AG04449 (cell line): ENCODE results near the gene CYTH4.

Experiments
- CTCF ChIA-PET: fragments of 350-600 bp; formaldehyde crosslinking; extraction: SDS; loops from one replicate; lab custom pipeline; 2021; ENCODE audit warnings: antibody characterized with exemption; lab: Yijun Ruan, JAX
- POLR2A ChIA-PET: fragments of 400-600, 350-600 bp; formaldehyde crosslinking; extraction: SDS; loops from one replicate; lab custom pipeline; 2020; ENCODE audit warnings: antibody characterized with exemption, inconsistent platforms; lab: Yijun Ruan, JAX
- DNase-seq: peaks from one replicate; pipeline ENCODE4 v3.0.0-alpha.2; 2010; ENCODE audit warnings: low read depth, low spot score
- H3K4me3 ChIP-seq: 2 replicates; pipeline ENCODE4 v1.5.1; 2011; ENCODE audit warnings: low read depth, mild to moderate bottlenecking, control low read depth, low read length
- TF ChIP-seq, protein P1 (sequence below): IDR thresholded peaks from one replicate; pipeline ENCODE4 v1.5.1; 2011; ENCODE audit warnings: mild to moderate bottlenecking, moderate library complexity, low read length, control low read depth, inconsistent platforms; ENCODE audit not compliant: insufficient read depth; ENCODE audit errors: missing control alignments

Gene CYTH4

DNA sequence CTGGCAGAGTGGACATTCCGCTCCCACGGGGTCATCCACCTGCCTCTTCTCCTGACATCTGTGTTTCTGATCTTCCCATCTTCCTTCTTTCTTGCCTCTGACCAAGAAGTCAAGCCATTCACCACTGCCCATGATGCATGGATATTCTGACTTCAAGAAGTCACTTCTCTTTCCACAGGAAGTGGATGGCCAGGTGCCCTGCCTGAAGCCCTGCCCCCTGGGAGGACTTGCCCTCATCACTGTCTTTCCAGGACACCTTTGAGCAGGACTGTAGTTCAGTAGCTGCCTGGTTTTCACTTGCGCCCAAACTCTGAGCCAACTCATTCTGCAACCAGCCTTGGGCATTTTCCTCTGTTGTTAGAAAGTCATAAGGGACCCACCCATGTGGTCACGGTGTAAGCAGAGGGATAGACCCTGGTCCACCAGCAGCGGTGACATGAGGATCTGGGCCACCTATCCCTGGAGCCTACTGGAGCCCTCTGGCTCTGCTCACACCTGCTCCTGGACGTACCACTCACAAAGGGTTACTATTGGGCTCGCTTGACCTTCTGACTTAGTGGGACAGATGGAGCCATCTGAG, 6.9 kb downstream of the CYTH4 start:
- DNase-seq = no peak
- H3K4me3 ChIP-seq = no peak overlapping the region
- CTCF ChIA-PET = interaction anchor here (0.9 to 1.6 kb wide), 3 partner anchors 18 to 29 kb away, joined by 3 to 5 read pairs (median 4); no protein-coding TSS in a partner anchor
- POLR2A ChIA-PET = no interaction called here
- TF ChIP-seq, protein P1, sequence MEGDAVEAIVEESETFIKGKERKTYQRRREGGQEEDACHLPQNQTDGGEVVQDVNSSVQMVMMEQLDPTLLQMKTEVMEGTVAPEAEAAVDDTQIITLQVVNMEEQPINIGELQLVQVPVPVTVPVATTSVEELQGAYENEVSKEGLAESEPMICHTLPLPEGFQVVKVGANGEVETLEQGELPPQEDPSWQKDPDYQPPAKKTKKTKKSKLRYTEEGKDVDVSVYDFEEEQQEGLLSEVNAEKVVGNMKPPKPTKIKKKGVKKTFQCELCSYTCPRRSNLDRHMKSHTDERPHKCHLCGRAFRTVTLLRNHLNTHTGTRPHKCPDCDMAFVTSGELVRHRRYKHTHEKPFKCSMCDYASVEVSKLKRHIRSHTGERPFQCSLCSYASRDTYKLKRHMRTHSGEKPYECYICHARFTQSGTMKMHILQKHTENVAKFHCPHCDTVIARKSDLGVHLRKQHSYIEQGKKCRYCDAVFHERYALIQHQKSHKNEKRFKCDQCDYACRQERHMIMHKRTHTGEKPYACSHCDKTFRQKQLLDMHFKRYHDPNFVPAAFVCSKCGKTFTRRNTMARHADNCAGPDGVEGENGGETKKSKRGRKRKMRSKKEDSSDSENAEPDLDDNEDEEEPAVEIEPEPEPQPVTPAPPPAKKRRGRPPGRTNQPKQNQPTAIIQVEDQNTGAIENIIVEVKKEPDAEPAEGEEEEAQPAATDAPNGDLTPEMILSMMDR = no peak

- CTCF ChIA-PET = interaction anchor here (1.2 to 1.6 kb wide), 2 partner anchors 23 to 31 kb away, joined by 3 to 5 read pairs; no protein-coding TSS in a partner anchor
- no peak for DNase-seq
- POLR2A ChIA-PET = no interaction called here
- TF ChIP-seq, protein P1 = no peak
- no peak overlapping the region for H3K4me3 ChIP-seq
These were observed 8.4 kb downstream of the CYTH4 start for GRCh38 chr22:37290737-37291136.

DNA sequence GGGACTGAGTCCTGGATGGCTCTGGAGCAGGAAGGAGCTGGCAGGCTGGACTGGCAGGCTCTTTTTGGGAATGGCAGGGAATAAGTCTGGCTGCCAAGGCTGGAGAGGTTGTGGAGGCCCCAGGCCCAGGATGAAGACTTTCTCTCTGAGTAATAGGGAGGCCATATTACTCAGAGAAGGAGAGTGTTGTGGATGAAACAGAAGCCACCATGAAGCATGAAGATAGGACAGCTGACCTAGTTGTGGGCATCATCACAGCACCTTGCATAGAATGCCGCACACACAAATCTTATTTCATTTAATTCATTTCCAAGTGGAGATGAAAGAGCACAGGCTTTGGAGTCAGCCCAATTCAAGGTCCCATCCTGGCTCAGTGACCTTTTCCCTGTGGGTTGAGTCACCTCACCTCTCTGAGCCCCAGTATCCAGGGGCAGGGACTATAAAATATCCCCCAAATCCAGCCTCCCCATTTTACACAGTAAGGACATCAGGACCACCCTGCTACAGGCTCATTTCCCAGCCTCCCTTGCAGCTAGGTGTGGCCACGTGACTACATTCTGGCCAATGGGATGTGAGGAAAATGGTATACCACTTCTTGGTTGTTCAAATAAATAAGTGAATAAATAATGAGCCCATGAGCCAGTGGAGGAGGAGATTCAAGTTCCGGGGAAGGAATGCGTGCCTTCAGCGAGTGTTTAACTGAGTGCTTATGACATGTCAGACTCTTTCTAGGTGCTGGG, 9.4 kb downstream of the CYTH4 start:
- no peak overlapping the region for H3K4me3 ChIP-seq
- POLR2A ChIA-PET = no interaction called here
- TF ChIP-seq, protein P1 = no peak
- DNase-seq = no peak
- CTCF ChIA-PET = interaction anchor here (0.7 to 1.4 kb wide), 3 partner anchors 18 to 31 kb away, joined by 3 to 6 read pairs (median 3); no protein-coding TSS in a partner anchor

DNA sequence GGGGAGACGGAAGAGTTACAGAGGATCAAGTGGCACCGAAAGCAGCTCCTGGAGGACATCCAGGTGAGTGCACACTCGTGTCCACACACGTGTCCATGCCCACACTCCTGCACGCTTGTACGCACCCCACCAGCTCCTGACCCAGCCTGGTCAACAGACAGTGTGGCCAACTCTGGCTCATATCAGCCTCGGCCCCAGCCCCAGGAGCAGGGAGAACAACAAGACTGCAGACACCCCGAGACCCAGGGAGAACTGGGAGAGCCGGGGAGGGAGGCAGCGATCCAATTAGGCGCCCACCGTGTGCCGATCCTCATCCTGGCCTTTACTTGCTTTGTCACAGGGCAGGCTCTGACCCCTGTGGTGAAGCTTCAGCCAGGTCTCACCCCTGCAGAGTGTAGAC, 10.3 kb downstream of the CYTH4 start:
- no peak overlapping the region for H3K4me3 ChIP-seq
- CTCF ChIA-PET = interaction anchor here (0.7 to 1.6 kb wide), 3 partner anchors 9 to 32 kb away, joined by 3 to 6 read pairs (median 6); no protein-coding TSS in a partner anchor
- POLR2A ChIA-PET = no interaction called here
- TF ChIP-seq, protein P1 = no peak
- no peak for DNase-seq

DNA sequence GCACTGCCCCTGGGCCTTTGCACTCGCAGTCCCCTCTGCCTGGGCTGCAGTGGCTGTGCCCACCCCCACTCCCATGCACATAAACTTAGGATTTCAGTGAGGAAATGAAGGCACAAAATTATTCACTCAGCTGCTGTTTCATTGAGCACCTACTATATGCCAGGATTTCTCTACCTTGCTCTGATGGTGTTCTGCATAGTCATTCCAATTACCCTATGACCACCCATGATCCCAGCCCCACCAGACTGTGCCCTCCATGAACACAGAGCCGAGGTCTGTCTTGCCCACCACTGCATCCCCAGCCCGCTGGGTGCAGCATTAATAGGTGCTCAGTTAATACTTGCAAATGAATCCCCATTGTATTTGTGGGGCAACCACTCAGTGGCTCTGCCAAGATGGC, 10.9 kb downstream of the CYTH4 start:
- H3K4me3 ChIP-seq = no peak overlapping the region
- TF ChIP-seq, protein P1 = no peak
- DNase-seq = no peak
- POLR2A ChIA-PET = no interaction called here
- CTCF ChIA-PET = interaction anchor here (1.4 to 1.6 kb wide), 2 partner anchors 10 to 32 kb away, joined by 6 read pairs; no protein-coding TSS in a partner anchor

DNA sequence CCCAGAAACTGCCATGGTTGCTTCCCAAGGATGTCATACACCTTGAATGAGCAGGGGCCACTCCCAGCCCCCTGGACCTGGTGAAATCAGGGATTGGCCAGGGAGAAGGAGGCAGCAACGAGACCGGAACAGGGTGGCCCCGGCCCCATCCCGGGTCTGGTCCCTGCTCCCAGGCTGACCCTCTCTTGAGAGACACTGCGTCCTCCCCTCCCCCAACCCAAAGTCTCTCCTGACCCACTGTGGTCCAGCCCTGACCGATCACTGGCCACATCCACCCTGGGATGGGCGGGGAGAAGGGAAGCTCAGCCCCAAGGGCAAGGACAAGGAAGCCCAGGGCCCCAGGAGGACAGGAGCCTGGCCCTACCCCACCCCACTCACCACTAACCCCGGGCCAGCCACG, 12.4 kb downstream of the CYTH4 start:
- TF ChIP-seq, protein P1 = no peak
- DNase-seq = no peak
- ChIA-PET POLR2A (no interaction called here), CTCF (no interaction called here)
- H3K4me3 ChIP-seq = no peak overlapping the region
